ENCODE data around the gene ASIC1.

The ASIC1 gene

DNA sequence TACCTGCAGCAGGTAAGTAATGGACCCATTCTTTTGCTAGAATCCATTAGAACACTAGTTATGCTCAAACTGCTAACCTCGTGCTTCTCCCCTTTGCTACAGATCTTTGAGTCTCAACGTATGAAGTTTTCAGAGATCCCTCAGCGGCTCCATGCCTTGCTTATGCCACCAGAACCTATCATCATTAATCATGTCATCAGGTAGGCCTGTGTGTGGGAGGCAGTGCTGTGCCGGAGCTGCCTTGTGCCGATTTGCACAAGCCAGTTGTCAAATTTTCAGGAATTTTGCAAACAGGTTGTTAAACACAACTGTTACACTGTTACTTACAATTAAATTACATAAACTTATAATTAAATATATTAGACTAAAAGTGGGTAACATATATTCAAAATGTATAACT lies 33.0 kb downstream of the ASIC1 start:
- Mint-ChIP-seq H3K4me1 (peaks cover 19% of the 10 kb centered on the region), H3K27ac (no peak overlapping the region), H3K27me3 (ENCODE audit: low read depth, poor library complexity) (no peaks in the 10 kb centered on the region), H3K36me3 (ENCODE audit: low read depth) (peaks cover 76% of the 10 kb centered on the region), H3K9me3 (no peaks in the 10 kb centered on the region), H3K4me3 (no peak overlapping the region)
- TF ChIP-seq CTCF (IDR thresholded peaks at IDR 0.05): no peak
- DNase-seq: no peak

DNA sequence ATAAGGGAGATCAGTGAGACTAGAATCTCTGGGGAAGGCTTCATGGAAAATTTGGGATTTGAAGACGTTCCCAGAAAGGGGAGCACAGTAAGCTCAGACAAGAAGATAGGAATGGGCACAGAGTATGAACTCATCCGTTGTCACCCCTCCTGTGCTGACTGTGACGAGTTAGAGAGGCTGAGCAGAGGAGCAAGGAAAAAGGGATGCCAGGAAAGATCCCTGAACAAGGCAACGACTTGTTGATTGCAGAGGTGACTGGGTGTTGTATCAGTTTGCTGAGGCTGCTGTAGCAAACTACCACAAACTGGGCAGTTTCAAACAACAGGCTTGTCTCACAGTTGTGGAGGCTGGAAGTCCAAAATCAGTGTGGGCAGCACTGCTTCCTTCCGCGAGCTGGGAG lies 40.6 kb downstream of the ASIC1 start:
- peaks cover 68% of the 10 kb centered on the region for H3K36me3 Mint-ChIP-seq (ENCODE audit: low read depth)
- H3K9me3 Mint-ChIP-seq: no peaks in the 10 kb centered on the region
- peak overlapping the region; percentile 54 for H3K27ac Mint-ChIP-seq
- no peak for DNase-seq
- no peaks in the 10 kb centered on the region for H3K27me3 Mint-ChIP-seq (ENCODE audit: low read depth, poor library complexity)
- no peak for TF ChIP-seq CTCF (IDR thresholded peaks at IDR 0.05)
- H3K4me1 Mint-ChIP-seq: peaks cover 14% of the 10 kb centered on the region
- no peak overlapping the region for H3K4me3 Mint-ChIP-seq

- H3K4me1 Mint-ChIP-seq: peaks cover 29% of the 10 kb centered on the region
- no peak for DNase-seq
- TF ChIP-seq CTCF (IDR thresholded peaks at IDR 0.05): no peak
- no peaks in the 10 kb centered on the region for H3K27me3 Mint-ChIP-seq (ENCODE audit: low read depth, poor library complexity)
- H3K36me3 Mint-ChIP-seq (ENCODE audit: low read depth): peaks cover 57% of the 10 kb centered on the region
- H3K9me3 Mint-ChIP-seq: no peaks in the 10 kb centered on the region
- H3K27ac Mint-ChIP-seq: peak overlapping the region; percentile 73
- H3K4me3 Mint-ChIP-seq: no peak overlapping the region
Observed at GRCh38 chr12:50099302-50100008, 42.1 kb downstream of the ASIC1 start.

- DNase-seq: no peak
- peaks cover 31% of the 10 kb centered on the region for H3K4me1 Mint-ChIP-seq
- H3K4me3 Mint-ChIP-seq: no peak overlapping the region
- H3K9me3 Mint-ChIP-seq: no peaks in the 10 kb centered on the region
- H3K36me3 Mint-ChIP-seq (ENCODE audit: low read depth): peaks cover 48% of the 10 kb centered on the region
- peak overlapping the region; percentile 97 for H3K27ac Mint-ChIP-seq
- TF ChIP-seq CTCF (IDR thresholded peaks at IDR 0.05): no peak
- H3K27me3 Mint-ChIP-seq (ENCODE audit: low read depth, poor library complexity): no peaks in the 10 kb centered on the region
Observed at GRCh38 chr12:50100561-50100960, 43.2 kb downstream of the ASIC1 start.

- peaks cover 37% of the 10 kb centered on the region for H3K36me3 Mint-ChIP-seq (ENCODE audit: low read depth)
- H3K27ac Mint-ChIP-seq: peak overlapping the region; percentile 97
- DNase-seq: no peak
- H3K27me3 Mint-ChIP-seq (ENCODE audit: low read depth, poor library complexity): peaks cover 5% of the 10 kb centered on the region
- peaks cover 36% of the 10 kb centered on the region for H3K4me1 Mint-ChIP-seq
- H3K4me3 Mint-ChIP-seq: no peak overlapping the region
- peak; percentile 35 for TF ChIP-seq CTCF (IDR thresholded peaks at IDR 0.05)
- H3K9me3 Mint-ChIP-seq: no peaks in the 10 kb centered on the region
Observed at GRCh38 chr12:50101663-50102062, 44.3 kb downstream of the ASIC1 start.

GRCh38 chr12:50102131-50102531 lies 44.7 kb downstream of the ASIC1 start:
- Mint-ChIP-seq H3K27me3 (ENCODE audit: low read depth, poor library complexity) (peaks cover 5% of the 10 kb centered on the region), H3K36me3 (ENCODE audit: low read depth) (peaks cover 33% of the 10 kb centered on the region), H3K27ac (no peak overlapping the region), H3K4me3 (no peak overlapping the region), H3K9me3 (no peaks in the 10 kb centered on the region), H3K4me1 (peaks cover 39% of the 10 kb centered on the region)
- no peak for TF ChIP-seq CTCF (IDR thresholded peaks at IDR 0.05)
- DNase-seq: no peak

Data from nephron progenitor cell (in vitro differentiated cells).